A549 (cell line): ENCODE measurements around the gene TIE1. TPM values are rescaled to one million over a fixed set of nuclear protein-coding genes. Genes with fewer than 3 reads are reported as not detected.

ENCODE experiments used
- ATAC-seq, 2 experiments: fragments of 200-7000 bp in 1 of 2; fragments of >200 bp in 1 of 2; cut with Nextera tagmentation in 1 of 2; cut with Tn5 transposase in 1 of 2; 3 replicates each; pipeline versions ENCODE4 v1.8.0 to v1.9.1; 2018 to 2020; ENCODE audit warnings: mild to moderate bottlenecking in 1 of 2, moderate library complexity in 1 of 2
- CTCF ChIA-PET: fragments of 300-600 bp; sonication (Branson Sonifier 250); formaldehyde crosslinking; extraction: SDS; loops from one replicate; lab custom pipeline; 2021; ENCODE audit warnings: antibody characterized with exemption, inconsistent platforms; lab: Yijun Ruan, JAX
- POLR2A ChIA-PET: fragments of 350-600 bp; formaldehyde crosslinking; extraction: SDS; loops from one replicate; lab custom pipeline; 2021; ENCODE audit warnings: antibody characterized with exemption, inconsistent platforms; lab: Yijun Ruan, JAX
- DNase-seq, 2 experiments: peaks; one replicate each; pipeline versions ENCODE4 v3.0.0 to v3.0.0-alpha.2; 2011 to 2016; ENCODE audit warnings: low read depth in 1 of 2, low spot score in 1 of 2
- FAIRE-seq: peaks from 2 replicates; lab custom pipeline; 2011; peaks lifted over from hg19 to GRCh38; lab: Jason Lieb, UNC
- H3K27ac ChIP-seq, 2 experiments: fragments of >200 bp; sonication (Bioruptor Twin); formaldehyde crosslinking; 3 replicates each; pipeline ENCODE4 v1.5.1; 2016 to 2017
- H3K4me1 ChIP-seq: fragments of >200 bp; sonication (Bioruptor Twin); formaldehyde crosslinking; 3 replicates; pipeline ENCODE4 v1.6.1; 2016
- H3K4me2 ChIP-seq: fragments of >200 bp; sonication (Bioruptor Twin); formaldehyde crosslinking; 3 replicates; pipeline ENCODE4 v1.6.1; 2016
- H3K4me3 ChIP-seq: fragments of >200 bp; sonication (Bioruptor Twin); formaldehyde crosslinking; 3 replicates; pipeline ENCODE4 v1.5.1; 2016
- H3K9me3 ChIP-seq: fragments of >200 bp; sonication (Bioruptor Twin); formaldehyde crosslinking; 3 replicates; pipeline ENCODE4 v1.6.1; 2016
- BCL3 ChIP-seq: fragments of >200 bp; sonication (Bioruptor Twin); formaldehyde crosslinking; IDR thresholded peaks from 3 replicates; pipeline ENCODE4 v1.6.1; 2016
- CBX2 ChIP-seq: fragments of 200-600 bp; sonication (generic); IDR thresholded peaks from 2 replicates; pipeline ENCODE4 v1.6.1; 2016; ENCODE audit warnings: low read depth, mild to moderate bottlenecking, borderline replicate concordance
- CBX8 ChIP-seq: fragments of 200-600 bp; sonication (generic); IDR thresholded peaks from 2 replicates; pipeline ENCODE4 v1.6.1; 2016
- CEBPB ChIP-seq, 2 experiments: fragments of >200 bp in 1 of 2; sonication (Bioruptor Twin) in 1 of 2; formaldehyde crosslinking in 1 of 2; IDR thresholded peaks; 2 replicates each; pipeline ENCODE4 v1.6.1; 2012 to 2016
- CHD4 ChIP-seq: fragments of 200-600 bp; sonication (generic); IDR thresholded peaks from 2 replicates; pipeline ENCODE4 v1.6.1; 2016; ENCODE audit warnings: antibody characterized with exemption, mild to moderate bottlenecking, borderline replicate concordance
- CTCF ChIP-seq: fragments of >200 bp; sonication (Bioruptor Twin); formaldehyde crosslinking; IDR thresholded peaks from 3 replicates; pipeline ENCODE4 v1.5.1; 2016
- E2F6 ChIP-seq: IDR thresholded peaks from 2 replicates; pipeline ENCODE4 v1.6.1; 2012; ENCODE audit warnings: low read depth, borderline replicate concordance
- EP300 ChIP-seq, 2 experiments: fragments of >200 bp; sonication (Bioruptor Twin); formaldehyde crosslinking; IDR thresholded peaks; 2 replicates in 1 of 2; 3 replicates in 1 of 2; pipeline ENCODE4 v1.6.1; 2016 to 2017
- GATA3 ChIP-seq: IDR thresholded peaks from 2 replicates; pipeline ENCODE4 v1.6.1; 2012; ENCODE audit warnings: borderline replicate concordance
- HEYL ChIP-seq: fragments of 250-450 bp; sonication (Bioruptor Pico); IDR thresholded peaks from 2 replicates; pipeline ENCODE4 v1.8.0; 2021; ENCODE audit warnings: mild to moderate bottlenecking, moderate library complexity
- JUNB ChIP-seq: fragments of >200 bp; sonication (Bioruptor Twin); formaldehyde crosslinking; IDR thresholded peaks from 2 replicates; pipeline ENCODE4 v1.6.1; 2016
- KDM1A ChIP-seq: fragments of 200-600 bp; sonication (generic); IDR thresholded peaks from 2 replicates; pipeline ENCODE4 v1.6.1; 2016; ENCODE audit warnings: low read depth, mild to moderate bottlenecking
- KDM5A ChIP-seq: fragments of 200-600 bp; sonication (generic); IDR thresholded peaks from 2 replicates; pipeline ENCODE4 v1.6.1; 2016; ENCODE audit warnings: antibody characterized with exemption, mild to moderate bottlenecking
- MAFK ChIP-seq: fragments of 450-650 bp; IDR thresholded peaks from 2 replicates; pipeline ENCODE4 v1.6.1; 2014; ENCODE audit not compliant: partially characterized antibody
- NR3C1 ChIP-seq: fragments of >200 bp; sonication (Bioruptor Twin); formaldehyde crosslinking; IDR thresholded peaks from 3 replicates; pipeline ENCODE4 v1.6.1; 2017
- PBX3 ChIP-seq: IDR thresholded peaks from 2 replicates; pipeline ENCODE4 v1.6.1; 2012
- PHF8 ChIP-seq: fragments of 200-600 bp; sonication (generic); IDR thresholded peaks from 2 replicates; pipeline ENCODE4 v1.6.1; 2016; ENCODE audit warnings: low read depth, mild to moderate bottlenecking, antibody characterized with exemption, moderate library complexity, borderline replicate concordance
- POLR2A ChIP-seq: IDR thresholded peaks from 2 replicates; pipeline ENCODE4 v1.6.1; 2012; ENCODE audit warnings: mild to moderate bottlenecking, low read length
- RCOR1 ChIP-seq: fragments of 150-350 bp; IDR thresholded peaks from 2 replicates; pipeline ENCODE4 v1.6.1; 2014; ENCODE audit warnings: antibody characterized with exemption, low read length, low read depth
- SMC3 ChIP-seq: fragments of >200 bp; sonication (Bioruptor Twin); formaldehyde crosslinking; IDR thresholded peaks from 3 replicates; pipeline ENCODE4 v1.6.1; 2018; ENCODE audit warnings: inconsistent platforms
- SREBF2 ChIP-seq: fragments of 450-650 bp; IDR thresholded peaks from 2 replicates; pipeline ENCODE4 v1.6.1; 2014; ENCODE audit warnings: mild to moderate bottlenecking, moderate library complexity
- TFCP2L1 ChIP-seq: fragments of 250-450 bp; sonication (Bioruptor Pico); IDR thresholded peaks from 2 replicates; pipeline ENCODE4 v1.5.0; 2021; ENCODE audit warnings: mild to moderate bottlenecking
- TP53 ChIP-seq: fragments of 250-450 bp; sonication (Bioruptor Pico); IDR thresholded peaks from 2 replicates; pipeline ENCODE4 v1.5.0; 2021; ENCODE audit warnings: mild to moderate bottlenecking, moderate library complexity
- USF2 ChIP-seq: fragments of 450-650 bp; IDR thresholded peaks from 2 replicates; pipeline ENCODE4 v1.6.1; 2014; ENCODE audit warnings: antibody characterized with exemption
- ZC3H11A ChIP-seq: fragments of 450-650 bp; IDR thresholded peaks from 2 replicates; pipeline ENCODE4 v1.6.1; 2014; ENCODE audit warnings: antibody characterized with exemption, mild to moderate bottlenecking
- ZFP36 ChIP-seq: fragments of 450-650 bp; IDR thresholded peaks from 2 replicates; pipeline ENCODE4 v1.6.1; 2014; ENCODE audit warnings: borderline replicate concordance; ENCODE audit not compliant: partially characterized antibody
- ZSCAN20 ChIP-seq: fragments of 250-450 bp; sonication (Bioruptor Pico); IDR thresholded peaks from 2 replicates; pipeline ENCODE4 v1.8.0; 2022; ENCODE audit warnings: mild to moderate bottlenecking, moderate library complexity
- WGBS: methylation state at CpG from one replicate; pipeline ENCODE4 v1.1.6; 2017; ENCODE audit errors: missing lambda C conversion rate; 5-methylcytosine and 5-hydroxymethylcytosine counted together
- polyA plus RNA-seq, 4 experiments: library from polyadenylated mRNA; depleted of rRNA in 3 of 4; stranded (reverse); fragments of >200 nt; fragmentation: RNase III in 1 of 4; extraction: RNeasy Plus Mini Kit Qiagen cat#74134 plus additional on column Dnase treatment in 1 of 4; gene quantifications; 2 replicates in 3 of 4; 3 replicates in 1 of 4; pipeline ENCODE4 v1.2.3, GENCODE V29; 2011 to 2017

The TIE1 gene
- polyA plus RNA-seq, 2 of the 4 experiments (the other 2 are of a cell fraction): not detected

- no peak for TF ChIP-seq CTCF
- no peak for TF ChIP-seq KDM1A
- no peak for TF ChIP-seq GATA3
- TF ChIP-seq CEBPB (IDR thresholded peaks at IDR 0.05): no peak
- TF ChIP-seq ZC3H11A: no peak
- TF ChIP-seq CBX2: no peak
- no peak for TF ChIP-seq CHD4
- TF ChIP-seq PHF8: no peak
- no peak for TF ChIP-seq TP53 (CRISPR knock-in tag)
- no peak for TF ChIP-seq SREBF2
Observed at GRCh38 chr1:43314233-43314632, 13.5 kb downstream of the TIE1 start (continued).

GRCh38 chr1:43315481-43315880 is 14.7 kb downstream of the TIE1 start:
- no peak overlapping the region for H3K27ac ChIP-seq
- H3K9me3 ChIP-seq: no peaks in the 10 kb centered on the region
- TF ChIP-seq SMC3 (no peak), EP300 (IDR thresholded peaks at IDR 0.05) (no peak), GATA3 (no peak), BCL3 (no peak), MAFK (no peak), E2F6 (no peak), KDM5A (no peak), CBX8 (no peak), HEYL (CRISPR knock-in tag) (no peak), NR3C1 (no peak), CBX2 (no peak), ZFP36 (no peak), KDM1A (no peak), TFCP2L1 (CRISPR knock-in tag) (no peak), POLR2A (no peak), ZSCAN20 (no peak), PBX3 (no peak), JUNB (no peak), RCOR1 (no peak), USF2 (no peak)
- no peaks in the 10 kb centered on the region for H3K4me1 ChIP-seq
- ATAC-seq: no peak
- H3K4me3 ChIP-seq: no peak overlapping the region
- POLR2A ChIA-PET: no interaction called here
- 47% methylated on average over 3 of the region's 3 CpGs for WGBS
- CTCF ChIA-PET: interaction anchor here (0.6 to 1.0 kb wide), 3 partner anchors 21 to 378 kb away, joined by 3 to 4 read pairs (median 3); no protein-coding TSS in a partner anchor
- no peak for DNase-seq
- H3K4me2 ChIP-seq: no peak overlapping the region
- FAIRE-seq: no peak
